PC-9 (cell line): ENCODE results near the gene CUX1. TPM values are rescaled to one million over a fixed set of nuclear protein-coding genes. Genes with fewer than 3 reads are reported as not detected.

ENCODE experiments used
- BruUV-seq: library from RNA; stranded (reverse); fragments of 400-500 nt; replicated peaks from 2 replicates; lab custom pipeline; 2021; lab: Mats Ljungman, UMichigan
- CTCF ChIA-PET: fragments of 300-600 bp; sonication (Branson Sonifier 250); formaldehyde crosslinking; loops from one replicate; lab custom pipeline; 2022; ENCODE audit warnings: antibody characterized with exemption; lab: Charles Lee
- POLR2A ChIA-PET: fragments of 300-600 bp; sonication (Branson Sonifier 250); formaldehyde crosslinking; loops from one replicate; lab custom pipeline; 2022; ENCODE audit warnings: antibody characterized with exemption; ENCODE audit not compliant: unreplicated experiment; lab: Charles Lee
- DNase-seq, 2 experiments: peaks; one replicate each; pipeline versions ENCODE4 v3.0.0 to v3.0.0-alpha.2; 2015 to 2022; ENCODE audit warnings: mixed read lengths in 1 of 2
- H2AFZ ChIP-seq: fragments of 200-600 bp; sonication (generic); 2 replicates; pipeline ENCODE4 v1.8.1; 2017; ENCODE audit warnings: antibody characterized with exemption
- H3F3A ChIP-seq: fragments of 200-600 bp; sonication (generic); 2 replicates; pipeline ENCODE4 v1.8.1; 2017; ENCODE audit warnings: antibody characterized with exemption, mild to moderate bottlenecking, low read depth; ENCODE audit not compliant: insufficient read depth
- H3K27ac ChIP-seq: fragments of 200-600 bp; sonication (generic); 2 replicates; pipeline ENCODE4 v1.6.1; 2016; ENCODE audit warnings: mixed run types
- H3K27me3 ChIP-seq: fragments of 200-600 bp; sonication (generic); 2 replicates; pipeline ENCODE4 v1.6.1; 2016; ENCODE audit warnings: low read depth, mixed run types; ENCODE audit not compliant: insufficient read depth
- H3K36me3 ChIP-seq: fragments of 200-600 bp; sonication (generic); 2 replicates; pipeline ENCODE4 v1.6.1; 2016; ENCODE audit warnings: low read depth, mixed run types
- H3K4me1 ChIP-seq: fragments of 200-600 bp; sonication (generic); replicated peaks from 2 replicates; pipeline ENCODE4 v1.6.1; 2016; ENCODE audit warnings: mixed run types; ENCODE audit not compliant: insufficient read depth
- H3K4me2 ChIP-seq: fragments of 200-600 bp; sonication (generic); 2 replicates; pipeline ENCODE4 v1.6.1; 2017; ENCODE audit warnings: mixed run types
- H3K4me3 ChIP-seq: fragments of 200-600 bp; sonication (generic); 2 replicates; pipeline ENCODE4 v1.6.1; 2016; ENCODE audit warnings: mixed run types
- H3K79me2 ChIP-seq: fragments of 200-600 bp; sonication (generic); 2 replicates; pipeline ENCODE4 v1.6.1; 2017; ENCODE audit warnings: low read depth, mixed run types
- H3K9me2 ChIP-seq: fragments of 200-600 bp; sonication (generic); 2 replicates; pipeline ENCODE4 v1.8.1; 2017; ENCODE audit warnings: mild to moderate bottlenecking; ENCODE audit not compliant: insufficient read depth
- H3K9me3 ChIP-seq: fragments of 200-600 bp; sonication (generic); 2 replicates; pipeline ENCODE4 v1.8.1; 2016; ENCODE audit warnings: low read depth; ENCODE audit not compliant: insufficient read depth
- H4K20me1 ChIP-seq: fragments of 200-600 bp; sonication (generic); 2 replicates; pipeline ENCODE4 v1.8.1; 2017; ENCODE audit not compliant: insufficient read depth
- EZH2 ChIP-seq: fragments of 200-600 bp; sonication (generic); IDR thresholded peaks from 2 replicates; pipeline ENCODE4 v1.8.0; 2017; ENCODE audit warnings: antibody characterized with exemption, low read depth
- intact Hi-C: fragments of 100-400 bp; cut with micrococcal nuclease; formaldehyde crosslinking; loops from one replicate; pipeline ENCODE4 v1.10.0; 2022; ENCODE audit not compliant: unreplicated experiment
- total RNA-seq: library from RNA; stranded (reverse); gene quantifications from 2 replicates; pipeline ENCODE4 v1.2.3, GENCODE V29; 2021
- TF ChIP-seq, protein P1 (sequence below): fragments of 200-600 bp; sonication (generic); conservative IDR thresholded peaks from 2 replicates; pipeline ENCODE4 v1.6.1; 2017; ENCODE audit warnings: mixed run types, antibody characterized with exemption, mild to moderate bottlenecking, moderate library complexity

The CUX1 gene
- total RNA-seq, 1 experiment from 2014 or later = 83.3 TPM

DNA sequence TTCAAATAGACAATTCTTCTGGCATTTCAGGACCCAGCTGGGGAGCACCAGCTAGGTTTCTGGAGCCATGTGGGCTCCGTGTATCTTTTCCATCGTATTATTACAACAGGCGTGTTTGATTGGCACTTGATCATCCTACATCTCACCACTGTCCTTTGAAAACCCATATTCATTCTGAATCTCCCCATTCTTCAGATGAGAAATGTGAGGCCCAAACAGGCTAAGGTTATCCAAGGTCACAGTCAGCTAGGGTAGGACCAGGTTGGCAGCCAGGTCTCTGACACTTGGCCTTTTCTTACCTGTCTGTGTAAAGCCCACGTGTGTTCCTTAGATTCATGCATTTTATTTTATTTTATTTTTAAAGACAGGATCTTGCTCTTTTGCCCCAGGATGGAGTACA is 366.9 kb downstream of the CUX1 start:
- no peak for DNase-seq
- Histone ChIP-seq H3K27ac (no peak overlapping the region), H3F3A (no peaks in the 10 kb centered on the region), H3K36me3 (no peaks in the 10 kb centered on the region), H4K20me1 (no peaks in the 10 kb centered on the region), H3K4me3 (no peak overlapping the region), H3K9me3 (no peaks in the 10 kb centered on the region), H3K9me2 (no peaks in the 10 kb centered on the region), H3K79me2 (no peaks in the 10 kb centered on the region), H3K4me1 (no peaks in the 10 kb centered on the region), H3K4me2 (no peak overlapping the region), H2AFZ (no peak overlapping the region), H3K27me3 (no peaks in the 10 kb centered on the region)
- no TSS peak for BruUV-seq
- ChIA-PET CTCF (no interaction called here), POLR2A (no interaction called here)
- TF ChIP-seq, protein P1, sequence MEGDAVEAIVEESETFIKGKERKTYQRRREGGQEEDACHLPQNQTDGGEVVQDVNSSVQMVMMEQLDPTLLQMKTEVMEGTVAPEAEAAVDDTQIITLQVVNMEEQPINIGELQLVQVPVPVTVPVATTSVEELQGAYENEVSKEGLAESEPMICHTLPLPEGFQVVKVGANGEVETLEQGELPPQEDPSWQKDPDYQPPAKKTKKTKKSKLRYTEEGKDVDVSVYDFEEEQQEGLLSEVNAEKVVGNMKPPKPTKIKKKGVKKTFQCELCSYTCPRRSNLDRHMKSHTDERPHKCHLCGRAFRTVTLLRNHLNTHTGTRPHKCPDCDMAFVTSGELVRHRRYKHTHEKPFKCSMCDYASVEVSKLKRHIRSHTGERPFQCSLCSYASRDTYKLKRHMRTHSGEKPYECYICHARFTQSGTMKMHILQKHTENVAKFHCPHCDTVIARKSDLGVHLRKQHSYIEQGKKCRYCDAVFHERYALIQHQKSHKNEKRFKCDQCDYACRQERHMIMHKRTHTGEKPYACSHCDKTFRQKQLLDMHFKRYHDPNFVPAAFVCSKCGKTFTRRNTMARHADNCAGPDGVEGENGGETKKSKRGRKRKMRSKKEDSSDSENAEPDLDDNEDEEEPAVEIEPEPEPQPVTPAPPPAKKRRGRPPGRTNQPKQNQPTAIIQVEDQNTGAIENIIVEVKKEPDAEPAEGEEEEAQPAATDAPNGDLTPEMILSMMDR = no peak
- TF ChIP-seq EZH2 = no peak
- intact Hi-C loops = no loop called here

- TF ChIP-seq, protein P1 = no peak
- no peak for TF ChIP-seq EZH2
- no peak overlapping the region for H3K4me2 ChIP-seq
- intact Hi-C loops = no loop called here
Observed at GRCh38 chr7:102185796-102186195, 368.4 kb downstream of the CUX1 start.

GRCh38 chr7:102186306-102186705 is 368.9 kb downstream of the CUX1 start:
- intact Hi-C loops = no loop called here
- TF ChIP-seq EZH2 = no peak
- TF ChIP-seq, protein P1 = no peak
- no peaks in the 10 kb centered on the region for H3K9me2 ChIP-seq
- BruUV-seq = no TSS peak
- no peaks in the 10 kb centered on the region for H3K79me2 ChIP-seq
- H3K36me3 ChIP-seq = no peaks in the 10 kb centered on the region
- H3K4me3 ChIP-seq = no peak overlapping the region
- no peak overlapping the region for H3K4me2 ChIP-seq
- no peaks in the 10 kb centered on the region for H3K9me3 ChIP-seq
- DNase-seq = no peak
- ChIA-PET POLR2A (no interaction called here), CTCF (no interaction called here)
- H3K27ac ChIP-seq = no peak overlapping the region
- no peaks in the 10 kb centered on the region for H3K27me3 ChIP-seq
- H3F3A ChIP-seq = no peaks in the 10 kb centered on the region
- no peaks in the 10 kb centered on the region for H3K4me1 ChIP-seq
- no peak overlapping the region for H2AFZ ChIP-seq
- no peaks in the 10 kb centered on the region for H4K20me1 ChIP-seq

More at GRCh38 chr7:102185796-102186195, 368.4 kb downstream of the CUX1 start:
- H3K27ac ChIP-seq = no peak overlapping the region
- H3K9me2 ChIP-seq = no peaks in the 10 kb centered on the region
- no peak for DNase-seq
- H3K4me3 ChIP-seq = no peak overlapping the region
- CTCF ChIA-PET = no interaction called here
- H3K9me3 ChIP-seq = no peaks in the 10 kb centered on the region
- POLR2A ChIA-PET = no interaction called here
- H3K4me1 ChIP-seq = no peaks in the 10 kb centered on the region
- BruUV-seq = no TSS peak
- no peaks in the 10 kb centered on the region for H3K36me3 ChIP-seq
- no peaks in the 10 kb centered on the region for H3F3A ChIP-seq
- no peak overlapping the region for H2AFZ ChIP-seq
- H4K20me1 ChIP-seq = no peaks in the 10 kb centered on the region
- no peaks in the 10 kb centered on the region for H3K27me3 ChIP-seq
- no peaks in the 10 kb centered on the region for H3K79me2 ChIP-seq
